Activated CD8-positive, alpha-beta memory T cell treated with anti-CD3 and anti-CD28 coated beads for 24 hours (primary cell): ENCODE data around the gene TBKBP1.

Experiments used
- DNase-seq: peaks from one replicate; pipeline ENCODE4 v3.0.0-alpha.2; 2020

Gene TBKBP1

GRCh38 chr17:47693731-47694580, at the start of gene TBKBP1:
Gene TBKBP1 (plus strand): TSS chr17:47694161. CDS start chr17:47696113, 1,952 bp downstream.
- DNase-seq, result peak; percentile 84

GRCh38 chr17:47644324-47644723, 49.6 kb upstream of the TBKBP1 start:
- DNase-seq, result no peak

GRCh38 chr17:47649153-47649971, 44.6 kb upstream of the TBKBP1 start, which contains the start of gene KPNB1:
Gene KPNB1 (plus strand): TSS chr17:47649919. CDS start chr17:47650245, 326 bp downstream.
- DNase-seq, result peak; percentile 97

- DNase-seq, result no peak
These were observed 43.9 kb upstream of the TBKBP1 start for GRCh38 chr17:47649972-47650524.

- peak; percentile 94 for DNase-seq
These were observed 43.1 kb upstream of the TBKBP1 start for GRCh38 chr17:47650525-47651522.

GRCh38 chr17:47651704-47652103, 42.3 kb upstream of the TBKBP1 start:
- DNase-seq, result no peak

GRCh38 chr17:47652570-47652969, 41.4 kb upstream of the TBKBP1 start:
- no peak for DNase-seq

- DNase-seq, result no peak
These were observed 40.5 kb upstream of the TBKBP1 start for GRCh38 chr17:47653442-47653841.

- no peak for DNase-seq
These were observed 39.0 kb upstream of the TBKBP1 start for GRCh38 chr17:47654991-47655390.

- DNase-seq, result no peak
These were observed 33.9 kb upstream of the TBKBP1 start for GRCh38 chr17:47660064-47660492.

- peak; percentile 72 for DNase-seq
These were observed 29.9 kb upstream of the TBKBP1 start for GRCh38 chr17:47663912-47664623.

- DNase-seq, result no peak
These were observed 29.4 kb upstream of the TBKBP1 start for GRCh38 chr17:47664624-47664941.

- DNase-seq, result no peak
These were observed 28.3 kb upstream of the TBKBP1 start for GRCh38 chr17:47665655-47666054.

GRCh38 chr17:47669081-47669480, 24.9 kb upstream of the TBKBP1 start:
- DNase-seq, result no peak

- no peak for DNase-seq
These were observed 23.9 kb upstream of the TBKBP1 start for GRCh38 chr17:47670064-47670463.

- no peak for DNase-seq
These were observed 19.5 kb upstream of the TBKBP1 start for GRCh38 chr17:47674499-47674898.

- DNase-seq, result no peak
These were observed 18.4 kb upstream of the TBKBP1 start for GRCh38 chr17:47675380-47676198.

GRCh38 chr17:47676199-47676472, 17.8 kb upstream of the TBKBP1 start:
- DNase-seq, result no peak

GRCh38 chr17:47676510-47677165, 17.3 kb upstream of the TBKBP1 start:
- no peak for DNase-seq

GRCh38 chr17:47678196-47678595, 15.8 kb upstream of the TBKBP1 start:
- DNase-seq, result no peak
